CD4-positive, alpha-beta memory T cell (primary cell): ENCODE results near the gene AHRR. TPM values are rescaled to one million over a fixed set of nuclear protein-coding genes. Genes with fewer than 3 reads are reported as not detected.

Experiments
- CTCF ChIA-PET: fragments of 350-600 bp; sonication (Branson Sonifier 250); formaldehyde crosslinking; loops from one replicate; lab custom pipeline; 2021; ENCODE audit warnings: inconsistent platforms; ENCODE audit not compliant: partially characterized antibody; lab: Charles Lee
- POLR2A ChIA-PET: fragments of 350-600 bp; sonication (Branson Sonifier 250); formaldehyde crosslinking; loops from one replicate; lab custom pipeline; 2021; ENCODE audit not compliant: partially characterized antibody; lab: Charles Lee
- DNase-seq, 5 donors: peaks; one replicate each; pipeline versions ENCODE4 v3.0.0 to v3.0.0-alpha.2; 2020 to 2022; ENCODE audit warnings: mixed read lengths in 1 of 5
- H3K27ac ChIP-seq: one replicate; pipeline ENCODE4 v1.7.0; 2013; ENCODE audit warnings: low read depth, low read length
- H3K27me3 ChIP-seq: 2 replicates; pipeline ENCODE4 v1.7.0; 2013; ENCODE audit warnings: mild to moderate bottlenecking, low read length, moderate library complexity; ENCODE audit not compliant: insufficient read depth
- H3K36me3 ChIP-seq: 2 replicates; pipeline ENCODE4 v1.7.0; 2013; ENCODE audit warnings: mild to moderate bottlenecking, low read length, moderate library complexity; ENCODE audit not compliant: insufficient read depth
- H3K4me1 ChIP-seq: 2 replicates; pipeline ENCODE4 v1.7.0; 2013; ENCODE audit warnings: mild to moderate bottlenecking, low read length, moderate library complexity; ENCODE audit not compliant: insufficient read depth
- H3K4me3 ChIP-seq, 2 donors: one replicate each; pipeline ENCODE4 v1.7.0; 2013; ENCODE audit warnings: low read length in 2 of 2, mild to moderate bottlenecking in 1 of 2
- H3K9me3 ChIP-seq, 2 donors: one replicate each; pipeline ENCODE4 v1.7.0; 2013; ENCODE audit warnings: low read length in 2 of 2, control low read depth in 1 of 2; ENCODE audit not compliant: control insufficient read depth in 1 of 2
- H3K27ac Mint-ChIP-seq, 7 donors: one replicate each; pipeline ENCODE4 v1.8.0; 2020 to 2021; ENCODE audit warnings: mixed read lengths in 7 of 7, mild to moderate bottlenecking in 6 of 7, inconsistent platforms in 3 of 7, moderate library complexity in 3 of 7
- H3K27me3 Mint-ChIP-seq, 2 donors: one replicate each; pipeline ENCODE4 v1.8.0; 2020 to 2021; ENCODE audit warnings: mixed read lengths in 2 of 2
- H3K36me3 Mint-ChIP-seq, 2 donors: one replicate each; pipeline ENCODE4 v1.8.0; 2020 to 2021; ENCODE audit warnings: mixed read lengths in 2 of 2, inconsistent platforms in 1 of 2, mild to moderate bottlenecking in 1 of 2
- H3K4me1 Mint-ChIP-seq, 4 donors: one replicate each; pipeline ENCODE4 v1.8.0; 2020 to 2021; ENCODE audit warnings: mixed read lengths in 4 of 4, mild to moderate bottlenecking in 1 of 4
- H3K4me3 Mint-ChIP-seq, 8 donors: one replicate each; pipeline ENCODE4 v1.8.0; 2020 to 2021; ENCODE audit warnings: mixed read lengths in 8 of 8, mild to moderate bottlenecking in 7 of 8, moderate library complexity in 6 of 8, inconsistent platforms in 3 of 8
- H3K9me3 Mint-ChIP-seq, 8 donors: one replicate each; pipeline ENCODE4 v1.8.0; 2020 to 2021; ENCODE audit warnings: mixed read lengths in 8 of 8, mild to moderate bottlenecking in 5 of 8, inconsistent platforms in 3 of 8, moderate library complexity in 1 of 8
- intact Hi-C: fragments of 100-400 bp; cut with micrococcal nuclease; formaldehyde crosslinking; loops from one replicate; pipeline ENCODE4 v1.15.1; 2023
- polyA plus RNA-seq, 2 donors: library from polyadenylated mRNA; unstranded; fragments of 300-500 nt; fragmentation: Illumina TruSeq; gene quantifications; one replicate each; pipeline ENCODE4 v1.2.3, GENCODE V29; 2021
- total RNA-seq, 2 experiments: library from RNA; stranded (reverse); gene quantifications; one replicate each; pipeline ENCODE4 v1.2.3, GENCODE V29; 2021

AHRR gene
- total and polyA plus RNA-seq, 4 experiments from 2014 or later = 0.23 to 2.7 (median 0.74) TPM

GRCh38 chr5:417301-418161 lies 96.0 kb downstream of the AHRR start:
- no peak overlapping the region for H3K4me3 ChIP-seq
- no peaks in the 10 kb centered on the region for H3K27me3 ChIP-seq
- H3K27ac Mint-ChIP-seq = no peak overlapping the region
- no peak overlapping the region for H3K27ac ChIP-seq
- intact Hi-C loops = no loop called here
- no peaks in the 10 kb centered on the region for H3K36me3 Mint-ChIP-seq
- ChIA-PET POLR2A (no interaction called here), CTCF (no interaction called here)
- no peaks in the 10 kb centered on the region for H3K4me1 ChIP-seq
- no peaks in the 10 kb centered on the region for H3K36me3 ChIP-seq
- no peaks in the 10 kb centered on the region for H3K9me3 ChIP-seq
- peaks cover 0 to 5% (median 0%) of the 10 kb centered on the region in 4 donors for H3K4me1 Mint-ChIP-seq
- no peak overlapping the region for H3K4me3 Mint-ChIP-seq
- no peak for DNase-seq
- H3K9me3 Mint-ChIP-seq = no peaks in the 10 kb centered on the region
- peaks cover 2 to 4% of the 10 kb centered on the region in 2 donors for H3K27me3 Mint-ChIP-seq

GRCh38 chr5:418162-419121 lies 96.9 kb downstream of the AHRR start:
- Histone ChIP-seq H3K9me3 (no peaks in the 10 kb centered on the region), H3K4me1 (no peaks in the 10 kb centered on the region), H3K27me3 (no peaks in the 10 kb centered on the region), H3K27ac (no peak overlapping the region), H3K36me3 (no peaks in the 10 kb centered on the region), H3K4me3 (no peak overlapping the region)
- Mint-ChIP-seq H3K4me1 (peaks cover 0 to 5% (median 0%) of the 10 kb centered on the region in 4 donors), H3K4me3 (no peak overlapping the region), H3K27ac (no peak overlapping the region), H3K27me3 (peaks cover 0 to under 1% of the 10 kb centered on the region in 2 donors), H3K9me3 (no peaks in the 10 kb centered on the region), H3K36me3 (no peaks in the 10 kb centered on the region)
- CTCF ChIA-PET = no interaction called here
- intact Hi-C loops = no loop called here
- no peak for DNase-seq
- POLR2A ChIA-PET = no interaction called here

DNA sequence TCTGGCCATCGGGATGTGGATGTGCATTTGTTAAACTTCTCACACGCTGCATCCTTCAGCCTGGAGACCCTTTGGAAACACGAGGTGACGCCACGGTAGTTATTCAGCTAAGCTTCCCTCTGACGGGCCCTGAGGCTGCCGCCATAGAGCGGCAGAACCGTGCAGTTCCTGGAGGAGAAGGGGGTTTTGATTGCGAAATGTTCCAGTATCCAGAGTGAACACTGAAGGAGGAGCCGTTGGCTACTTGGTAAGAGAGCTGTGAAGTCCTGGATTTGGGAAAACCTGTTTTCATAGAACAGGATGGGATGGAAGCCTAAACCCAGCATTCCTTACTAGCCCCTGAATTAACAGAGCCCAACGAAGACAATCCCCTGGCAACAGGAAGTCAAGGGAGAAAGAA lies 98.5 kb downstream of the AHRR start:
- POLR2A ChIA-PET = no interaction called here
- no peaks in the 10 kb centered on the region for H3K36me3 ChIP-seq
- peaks cover 0 to 2% (median 0%) of the 10 kb centered on the region in 4 donors for H3K4me1 Mint-ChIP-seq
- H3K27ac ChIP-seq = no peak overlapping the region
- H3K9me3 ChIP-seq = no peaks in the 10 kb centered on the region
- H3K4me3 Mint-ChIP-seq = no peak overlapping the region
- H3K27ac Mint-ChIP-seq = no peak overlapping the region
- H3K4me1 ChIP-seq = no peaks in the 10 kb centered on the region
- H3K27me3 ChIP-seq = no peaks in the 10 kb centered on the region
- no peak for DNase-seq
- H3K4me3 ChIP-seq = no peak overlapping the region
- H3K36me3 Mint-ChIP-seq = no peaks in the 10 kb centered on the region
- no peaks in the 10 kb centered on the region for H3K27me3 Mint-ChIP-seq
- CTCF ChIA-PET = no interaction called here
- intact Hi-C loops = no loop called here
- H3K9me3 Mint-ChIP-seq = no peaks in the 10 kb centered on the region

- no peaks in the 10 kb centered on the region for H3K27me3 ChIP-seq
- no peak overlapping the region for H3K4me3 Mint-ChIP-seq
- no peak for DNase-seq
- no peaks in the 10 kb centered on the region for H3K36me3 Mint-ChIP-seq
- H3K27ac ChIP-seq = no peak overlapping the region
- POLR2A ChIA-PET = no interaction called here
- H3K4me1 ChIP-seq = no peaks in the 10 kb centered on the region
- H3K27ac Mint-ChIP-seq = no peak overlapping the region
- peaks cover 0 to 1% (median 0%) of the 10 kb centered on the region in 4 donors for H3K4me1 Mint-ChIP-seq
- H3K9me3 Mint-ChIP-seq = no peaks in the 10 kb centered on the region
- H3K9me3 ChIP-seq = no peaks in the 10 kb centered on the region
- no peak overlapping the region for H3K4me3 ChIP-seq
- CTCF ChIA-PET = no interaction called here
- H3K36me3 ChIP-seq = no peaks in the 10 kb centered on the region
- intact Hi-C loops = no loop called here
- no peaks in the 10 kb centered on the region for H3K27me3 Mint-ChIP-seq
These were observed 99.2 kb downstream of the AHRR start for GRCh38 chr5:420632-421286.

- Mint-ChIP-seq H3K27me3 (peaks cover 2 to 3% of the 10 kb centered on the region in 2 donors), H3K4me1 (no peaks in the 10 kb centered on the region), H3K9me3 (no peaks in the 10 kb centered on the region), H3K27ac (no peak overlapping the region), H3K4me3 (no peak overlapping the region), H3K36me3 (no peaks in the 10 kb centered on the region)
- DNase-seq = no peak
- intact Hi-C loops = no loop called here
- Histone ChIP-seq H3K36me3 (no peaks in the 10 kb centered on the region), H3K27me3 (no peaks in the 10 kb centered on the region), H3K4me3 (no peak overlapping the region), H3K4me1 (no peaks in the 10 kb centered on the region), H3K27ac (no peak overlapping the region), H3K9me3 (no peaks in the 10 kb centered on the region)
- CTCF ChIA-PET = no interaction called here
- POLR2A ChIA-PET = no interaction called here
These were observed 99.9 kb downstream of the AHRR start for GRCh38 chr5:421287-421880.

DNA sequence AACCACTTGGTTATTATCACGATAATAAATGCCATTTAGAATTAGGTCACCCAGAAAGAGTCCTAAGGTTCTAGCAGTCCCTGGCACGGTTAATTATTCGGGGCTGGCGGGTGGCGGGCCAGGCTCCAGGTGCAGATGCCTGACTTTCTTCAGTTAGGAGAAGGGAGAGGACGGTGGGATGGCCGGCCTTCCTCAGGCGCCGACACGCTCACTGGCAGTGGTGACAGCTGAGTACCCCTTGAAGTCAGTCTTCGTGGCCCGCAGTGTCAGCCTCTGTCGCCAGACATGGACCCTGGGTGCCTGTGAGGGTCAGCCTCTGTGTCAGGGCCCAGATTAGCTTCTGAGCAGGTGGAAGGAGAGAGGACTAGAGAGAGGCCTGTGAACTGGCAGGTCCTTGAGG lies 100.4 kb downstream of the AHRR start:
- Mint-ChIP-seq H3K4me3 (no peak overlapping the region), H3K9me3 (no peaks in the 10 kb centered on the region), H3K36me3 (no peaks in the 10 kb centered on the region), H3K27ac (no peak overlapping the region), H3K27me3 (peaks cover 3% of the 10 kb centered on the region in 2 donors), H3K4me1 (no peaks in the 10 kb centered on the region)
- H3K9me3 ChIP-seq = no peaks in the 10 kb centered on the region
- intact Hi-C loops = no loop called here
- H3K4me1 ChIP-seq = no peaks in the 10 kb centered on the region
- H3K4me3 ChIP-seq = no peak overlapping the region
- ChIA-PET CTCF (no interaction called here), POLR2A (no interaction called here)
- H3K36me3 ChIP-seq = no peaks in the 10 kb centered on the region
- no peaks in the 10 kb centered on the region for H3K27me3 ChIP-seq
- no peak for DNase-seq
- H3K27ac ChIP-seq = no peak overlapping the region
